Kidney epithelial cell (primary cell): ENCODE data around the gene SOX6. TPM values are rescaled to one million over a fixed set of nuclear protein-coding genes. Genes with fewer than 3 reads are reported as not detected.
"Not testable (repeated sequence)": the region's sequence is repeated elsewhere in the genome, so short reads cannot be mapped to it uniquely, and the experiment has no call there.

Source experiments
- DNase-seq: peaks from one replicate; pipeline ENCODE4 v3.0.0-alpha.2; 2010; ENCODE audit warnings: low read depth
- H3K27me3 ChIP-seq: 2 replicates; pipeline ENCODE4 v1.6.0; 2011; ENCODE audit warnings: low read length; ENCODE audit not compliant: control insufficient read depth, insufficient read depth
- H3K36me3 ChIP-seq: 2 replicates; pipeline ENCODE4 v1.5.1; 2011; ENCODE audit warnings: low read length; ENCODE audit not compliant: control insufficient read depth, insufficient read depth
- H3K4me3 ChIP-seq: 2 replicates; pipeline ENCODE4 v1.5.1; 2011; ENCODE audit warnings: low read depth, mild to moderate bottlenecking, control low read depth, low read length
- CTCF ChIP-seq: IDR thresholded peaks from 2 replicates; pipeline ENCODE4 v1.5.1; 2011; ENCODE audit warnings: mild to moderate bottlenecking, moderate library complexity, low read length, control low read depth, inconsistent platforms; ENCODE audit not compliant: insufficient read depth, poor library complexity, severe bottlenecking
- total RNA-seq: library from RNA; depleted of rRNA; stranded (reverse); fragments of >200 nt; gene quantifications from 2 replicates; pipeline ENCODE4 v1.2.3, GENCODE V29; 2015

The SOX6 gene
- total RNA-seq, 1 donor from 2014 or later: 2.7 TPM

- Histone ChIP-seq H3K36me3 (no peaks in the 10 kb centered on the region), H3K27me3 (no peaks in the 10 kb centered on the region), H3K4me3 (no peak overlapping the region)
- TF ChIP-seq CTCF: no peak
- no peak for DNase-seq
These were observed 274.8 kb downstream of the SOX6 start for GRCh38 chr11:16081382-16082094.

DNA sequence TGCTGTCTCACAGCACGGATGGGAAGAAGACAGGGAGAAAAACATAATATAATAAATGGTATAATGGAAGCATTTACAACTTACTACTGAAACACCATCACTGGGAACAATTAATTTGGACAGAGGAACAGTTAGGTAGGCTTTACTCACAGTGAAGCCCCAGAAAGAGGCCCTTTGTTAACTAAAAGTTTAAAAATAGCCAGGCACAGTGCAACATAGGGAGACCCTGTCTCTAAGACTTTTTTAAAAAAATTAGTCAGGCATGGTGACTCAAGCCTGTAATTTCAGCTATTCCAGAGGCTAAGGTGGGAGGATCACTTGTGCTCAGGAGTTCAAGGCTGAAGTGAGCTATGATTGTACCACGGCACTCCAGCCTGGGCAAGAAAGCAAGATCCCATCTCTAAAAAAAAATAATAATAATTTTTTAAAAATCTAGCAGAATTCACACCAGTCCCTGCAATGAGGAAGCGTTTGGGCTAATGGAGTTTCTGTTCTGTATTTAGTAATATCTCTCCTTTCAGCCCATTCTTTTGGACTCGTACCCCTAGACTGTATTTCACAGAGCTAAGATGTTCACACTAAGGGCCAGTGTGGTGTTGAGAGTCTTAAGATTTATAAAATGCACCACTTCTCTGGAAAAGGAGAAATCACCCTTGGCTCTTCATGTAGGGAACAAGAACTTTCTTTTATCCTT lies 275.5 kb downstream of the SOX6 start:
- no peak for DNase-seq
- H3K27me3 ChIP-seq: no peaks in the 10 kb centered on the region
- H3K4me3 ChIP-seq: no peak overlapping the region
- no peak for TF ChIP-seq CTCF
- no peaks in the 10 kb centered on the region for H3K36me3 ChIP-seq

- Histone ChIP-seq H3K4me3 (no peak overlapping the region), H3K27me3 (no peaks in the 10 kb centered on the region), H3K36me3 (no peaks in the 10 kb centered on the region)
- DNase-seq: no peak
- no peak for TF ChIP-seq CTCF
These were observed 277.4 kb downstream of the SOX6 start for GRCh38 chr11:16078936-16079335.

- no peak for DNase-seq
- Histone ChIP-seq H3K36me3 (no peaks in the 10 kb centered on the region), H3K27me3 (no peaks in the 10 kb centered on the region), H3K4me3 (no peak overlapping the region)
- no peak for TF ChIP-seq CTCF
These were observed 285.8 kb downstream of the SOX6 start for GRCh38 chr11:16070573-16070972.

DNA sequence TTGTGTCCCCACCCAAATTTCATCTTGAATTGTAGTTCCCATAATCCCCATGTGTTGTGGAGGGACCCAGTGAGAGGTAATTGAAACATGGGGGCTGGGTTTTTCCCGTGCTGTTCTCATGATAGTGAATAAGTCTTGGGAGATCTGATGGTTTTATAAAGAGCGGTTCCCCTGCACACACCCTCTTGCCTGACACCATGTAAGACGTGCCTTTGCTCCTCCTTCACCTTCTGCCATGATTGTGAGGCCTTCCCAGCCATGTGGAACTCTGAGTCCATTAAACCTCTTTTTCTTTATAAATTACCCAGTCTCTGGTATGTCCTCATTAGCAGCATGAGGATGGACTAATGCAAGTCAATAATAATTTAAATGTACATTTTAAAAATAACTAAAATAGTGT lies 289.1 kb downstream of the SOX6 start:
- not testable (repeated sequence) for H3K36me3 ChIP-seq, H3K27me3 ChIP-seq, H3K4me3 ChIP-seq, DNase-seq

- H3K27me3 ChIP-seq: no peaks in the 10 kb centered on the region
- no peaks in the 10 kb centered on the region for H3K36me3 ChIP-seq
These were observed 297.0 kb downstream of the SOX6 start for GRCh38 chr11:16059332-16059731.

More at GRCh38 chr11:16059332-16059731, 297.0 kb downstream of the SOX6 start:
- no peak for TF ChIP-seq CTCF
- no peak for DNase-seq
- no peak overlapping the region for H3K4me3 ChIP-seq
